Activated naive CD4-positive, alpha-beta T cell treated with anti-CD3 and anti-CD28 coated beads, Interleukin-2, amount 50 U/mL, for 16 hours (primary cell): ENCODE results near the gene PDE11A.

Experiments
- DNase-seq: peaks from one replicate; pipeline ENCODE4 v3.0.0-alpha.2; 2020

Gene PDE11A

DNA sequence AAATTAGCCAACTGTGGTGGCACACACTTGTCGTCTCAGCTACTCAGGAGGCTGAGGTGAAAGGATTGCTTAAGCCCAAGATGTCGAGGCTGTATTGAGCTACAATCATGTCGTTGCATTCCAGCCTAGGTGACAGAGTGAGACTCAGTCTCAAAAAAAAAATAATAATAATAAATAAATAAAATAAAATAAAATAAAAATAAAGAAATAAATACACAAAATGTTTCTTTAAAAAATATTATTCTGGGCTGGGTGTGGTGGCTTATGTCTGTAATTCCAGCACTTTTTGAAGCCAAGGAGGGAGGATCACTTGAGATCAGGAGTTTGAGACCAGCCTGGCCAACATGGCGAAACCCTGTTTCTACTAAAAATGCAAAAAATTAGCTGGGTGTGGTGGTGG lies 407.2 kb downstream of the PDE11A start:
- DNase-seq, result no peak

DNA sequence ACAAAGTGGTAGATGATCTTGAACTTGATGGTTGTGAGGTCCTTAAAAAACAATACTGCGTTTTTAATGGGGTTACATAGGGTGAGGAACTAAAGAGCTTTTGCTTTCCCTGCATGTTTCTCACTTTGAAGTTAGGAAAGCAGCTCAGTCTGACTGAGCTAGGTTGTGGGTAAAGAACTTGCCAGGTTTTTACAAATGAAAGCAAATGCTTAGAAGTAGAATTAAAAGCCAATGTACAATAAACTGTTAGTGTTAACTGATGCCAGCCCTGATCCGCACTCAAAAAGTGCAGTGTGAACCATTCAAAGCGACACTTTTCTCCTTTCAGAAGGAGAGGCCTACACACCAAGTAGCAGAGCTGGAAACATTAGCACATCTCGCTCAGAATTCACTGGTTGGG lies 409.7 kb downstream of the PDE11A start:
- no peak for DNase-seq

DNA sequence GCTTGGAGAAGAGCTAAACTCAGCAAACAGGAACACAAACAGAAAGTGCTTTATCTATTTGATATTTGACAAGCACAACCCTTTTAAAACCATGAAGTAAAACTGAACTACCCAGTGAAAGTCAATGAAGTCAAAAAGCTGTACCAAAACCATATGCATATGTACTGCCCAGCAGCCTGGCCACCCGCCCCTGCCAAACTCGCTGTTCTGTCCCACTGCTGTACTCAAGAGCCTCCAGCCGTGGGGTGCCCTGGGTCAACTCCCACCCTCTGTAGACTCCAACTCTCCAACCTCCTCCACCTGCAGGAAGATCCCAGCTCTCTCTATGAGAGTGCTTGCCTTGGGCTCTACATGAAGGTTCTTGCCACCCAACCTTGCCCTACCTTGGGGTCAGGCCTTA lies 411.8 kb downstream of the PDE11A start:
- no peak for DNase-seq

DNA sequence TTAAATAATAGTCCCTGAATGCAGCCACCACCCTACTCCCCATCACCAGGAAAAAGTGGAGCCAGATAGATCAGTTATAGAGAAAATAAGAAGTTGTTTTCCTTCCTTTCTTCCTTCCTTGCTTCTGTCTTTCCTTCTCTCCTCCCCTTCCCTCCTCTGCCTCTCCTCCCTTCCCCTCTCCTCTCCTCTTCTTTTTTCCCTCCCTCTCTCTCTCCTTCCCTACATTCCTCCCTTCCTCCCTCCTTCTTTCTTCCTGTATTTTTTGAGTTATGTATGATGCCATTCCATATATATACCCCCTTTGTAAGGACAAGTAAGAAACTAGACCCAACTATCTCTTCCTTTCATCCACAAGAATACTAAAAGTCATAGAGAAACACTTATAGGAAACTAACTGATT lies 414.3 kb downstream of the PDE11A start:
- no peak for DNase-seq

DNA sequence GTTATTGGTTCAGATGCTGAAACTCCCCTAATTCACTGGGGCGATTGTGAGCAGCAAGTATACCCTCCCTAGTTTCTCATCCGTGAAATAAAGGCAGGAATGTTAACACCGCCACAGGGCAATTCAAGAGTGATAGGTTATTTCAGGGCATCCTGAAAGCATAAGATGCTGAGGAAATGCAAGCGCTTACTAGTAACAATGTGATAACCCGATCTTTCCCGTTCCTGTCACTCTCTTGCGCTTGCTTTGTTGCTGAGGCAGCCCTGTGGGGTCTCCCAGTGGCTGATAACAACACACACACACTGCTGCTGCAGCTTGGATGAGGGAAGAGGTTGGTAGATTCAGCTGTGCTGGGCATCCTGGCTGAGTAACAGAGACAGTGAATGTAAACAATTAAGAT lies 420.7 kb downstream of the PDE11A start:
- no peak for DNase-seq

- no peak for DNase-seq
Observed at GRCh38 chr2:177649568-177650518, 422.7 kb downstream of the PDE11A start.

- DNase-seq, result no peak
Observed at GRCh38 chr2:177646791-177647190, 425.8 kb downstream of the PDE11A start.

GRCh38 chr2:177646241-177646640 lies 426.3 kb downstream of the PDE11A start:
- DNase-seq, result no peak

GRCh38 chr2:177641331-177641730 lies 431.2 kb downstream of the PDE11A start:
- no peak for DNase-seq

DNA sequence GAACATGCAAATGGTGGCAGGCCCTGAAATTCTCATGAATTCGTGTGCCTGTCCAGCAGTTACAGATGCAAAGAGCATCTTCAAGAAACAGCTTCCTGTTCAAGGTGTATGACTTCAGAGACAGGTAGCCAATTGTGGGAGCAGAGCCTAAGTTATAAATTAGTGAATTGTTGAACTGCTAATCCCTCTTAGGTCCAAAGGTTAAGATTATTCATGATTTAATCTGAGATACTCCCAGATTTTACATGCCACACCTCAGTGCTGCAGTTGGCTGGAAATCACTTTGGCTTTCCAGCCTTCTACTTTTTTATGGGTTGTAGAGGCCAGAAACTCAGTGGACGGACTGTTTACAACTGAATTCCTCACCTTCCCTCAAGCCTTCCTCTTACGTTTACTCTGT lies 432.2 kb downstream of the PDE11A start:
- DNase-seq, result no peak

- no peak for DNase-seq
Observed at GRCh38 chr2:177639262-177639914, 433.2 kb downstream of the PDE11A start.

- DNase-seq, result no peak
Observed at GRCh38 chr2:177638507-177638906, 434.1 kb downstream of the PDE11A start.

GRCh38 chr2:177636672-177637071 lies 435.9 kb downstream of the PDE11A start:
- DNase-seq, result no peak

- DNase-seq, result no peak
Observed at GRCh38 chr2:177635696-177636095, 436.9 kb downstream of the PDE11A start.

GRCh38 chr2:177633910-177634294 lies 438.7 kb downstream of the PDE11A start:
- no peak for DNase-seq

- DNase-seq, result no peak
Observed at GRCh38 chr2:177633111-177633510, 439.5 kb downstream of the PDE11A start.

DNA sequence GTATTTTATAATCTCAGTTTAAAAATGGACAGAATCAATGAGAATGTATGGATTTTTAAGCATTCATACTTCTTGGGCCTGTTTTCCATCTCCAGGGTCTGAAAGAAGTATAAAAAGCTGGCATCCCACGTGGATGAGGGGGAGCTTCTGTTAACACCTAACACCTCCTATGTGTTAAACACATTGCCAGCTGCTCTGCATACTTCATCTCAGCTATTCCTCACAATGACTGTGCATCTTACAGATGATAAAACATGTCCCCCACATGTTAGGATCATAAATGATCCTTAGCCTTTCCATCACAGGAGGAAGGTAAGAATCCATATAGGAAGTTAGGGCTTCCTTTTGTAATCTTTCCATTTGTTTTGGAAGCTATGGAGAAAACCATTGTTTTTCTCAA lies 440.9 kb downstream of the PDE11A start:
- no peak for DNase-seq

DNA sequence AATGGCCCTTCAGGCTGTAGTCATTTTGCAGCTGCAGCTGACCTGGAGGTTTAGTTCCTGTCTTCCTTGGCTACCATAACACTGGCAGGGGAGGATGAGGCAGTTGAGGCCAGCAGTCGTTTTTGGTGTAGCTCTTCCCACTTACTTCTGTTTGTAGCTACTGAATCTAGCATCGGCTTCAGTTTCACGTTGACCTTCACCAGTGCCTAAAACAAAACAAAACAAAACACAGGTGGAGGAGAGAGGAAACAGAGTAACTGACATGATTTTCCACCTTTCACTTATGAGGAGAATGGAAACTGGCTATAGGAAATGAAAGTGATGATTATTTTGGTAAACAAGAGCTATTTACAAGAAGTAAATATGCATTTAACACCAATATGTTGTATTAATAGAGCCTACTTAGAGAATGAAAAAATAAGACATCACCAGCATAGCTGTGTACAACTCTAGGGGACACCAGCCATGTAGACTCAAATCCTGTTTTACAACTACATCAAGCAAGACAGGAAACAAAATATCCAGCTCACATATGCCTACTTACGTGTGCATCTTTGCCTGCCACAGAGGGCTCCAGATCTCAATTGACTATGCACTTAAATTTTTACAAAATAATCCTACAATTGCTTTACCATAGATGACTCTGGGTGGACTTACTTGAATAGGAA lies 443.1 kb downstream of the PDE11A start:
- no peak for DNase-seq

DNA sequence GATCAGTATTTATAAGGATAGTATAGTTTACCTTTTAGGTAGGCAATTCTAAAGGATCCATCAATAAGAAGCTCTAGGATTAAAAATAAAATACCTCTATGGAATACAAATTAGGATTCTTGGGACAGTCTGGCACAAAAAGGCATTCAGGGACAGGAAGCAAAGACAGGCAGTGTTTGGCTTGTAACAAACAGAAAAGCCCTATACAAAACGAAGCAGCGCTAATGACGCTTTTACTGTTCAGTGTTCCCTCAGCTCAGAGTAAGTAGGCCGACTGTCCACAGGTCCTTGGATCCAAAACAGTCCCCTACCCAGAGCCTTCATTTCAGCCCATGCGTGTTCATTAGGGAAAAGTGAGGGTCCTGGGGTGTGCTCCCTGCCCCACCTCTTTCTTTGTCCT lies 443.7 kb downstream of the PDE11A start:
- DNase-seq, result no peak

GRCh38 chr2:177625744-177626650 lies 446.6 kb downstream of the PDE11A start:
- peak; percentile 12 for DNase-seq

- DNase-seq, result no peak
Observed at GRCh38 chr2:177622521-177622920, 450.1 kb downstream of the PDE11A start.

DNA sequence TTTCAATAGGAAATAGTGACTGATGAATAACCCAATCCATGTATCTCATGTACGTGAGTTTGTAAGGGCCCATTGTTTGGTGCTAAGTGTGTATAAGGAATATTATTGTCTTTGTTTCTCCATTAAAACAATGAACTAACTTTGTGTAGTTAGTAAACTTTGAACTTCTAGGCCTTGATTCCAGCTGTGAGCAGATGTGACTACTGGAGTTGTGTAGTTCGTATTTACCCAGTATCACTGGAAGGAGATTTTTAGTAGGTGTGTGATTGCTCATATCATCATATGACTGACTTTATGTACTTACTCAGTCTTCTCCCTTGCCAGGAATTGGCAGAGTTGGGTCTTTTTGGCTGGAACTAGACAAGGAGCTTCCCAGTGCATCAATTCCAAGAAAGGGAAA lies 452.6 kb downstream of the PDE11A start:
- no peak for DNase-seq

GRCh38 chr2:177619461-177619860 lies 453.1 kb downstream of the PDE11A start:
- DNase-seq, result no peak
